ENCODE measurements around the gene ADAT3.

The ADAT3 gene

GRCh38 chr19:1956868-1957492, 51.8 kb downstream of the ADAT3 start:
- no peak for DNase-seq (ENCODE audit: low spot score)

DNA sequence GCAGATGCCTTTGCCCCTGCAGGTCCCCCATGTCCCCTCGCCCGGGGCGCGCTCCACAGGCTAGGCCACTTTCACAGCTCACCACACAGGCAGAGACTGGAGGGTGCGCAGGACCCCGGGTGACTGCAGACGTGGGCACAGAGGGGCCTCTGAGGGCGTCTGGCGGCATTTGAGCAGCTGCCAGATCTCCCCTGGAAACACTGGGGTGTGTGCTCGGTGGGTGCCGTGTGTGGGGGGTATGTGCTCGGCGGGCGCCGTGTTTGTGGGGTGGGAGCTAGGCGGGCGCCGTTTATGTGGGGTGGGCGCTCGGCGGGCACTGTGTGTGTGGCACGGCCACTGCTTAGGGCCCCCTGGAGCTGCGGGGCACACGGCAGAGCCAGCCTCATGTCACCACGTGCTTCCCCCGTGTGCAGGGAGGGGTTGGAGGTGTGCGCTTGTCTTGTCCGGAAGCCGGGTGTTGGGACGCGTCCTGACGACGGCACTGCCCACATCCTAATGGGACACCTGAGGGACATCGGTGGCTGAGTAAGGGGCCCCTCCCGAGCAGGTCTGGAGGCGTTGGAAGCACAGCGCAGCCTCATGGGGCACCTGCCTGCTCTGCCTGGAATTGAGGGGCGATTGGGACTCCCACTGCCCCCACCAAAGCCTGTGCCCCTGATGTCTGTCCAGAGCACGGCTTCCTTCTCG, 52.5 kb downstream of the ADAT3 start:
- no peak for DNase-seq (ENCODE audit: low spot score)

DNA sequence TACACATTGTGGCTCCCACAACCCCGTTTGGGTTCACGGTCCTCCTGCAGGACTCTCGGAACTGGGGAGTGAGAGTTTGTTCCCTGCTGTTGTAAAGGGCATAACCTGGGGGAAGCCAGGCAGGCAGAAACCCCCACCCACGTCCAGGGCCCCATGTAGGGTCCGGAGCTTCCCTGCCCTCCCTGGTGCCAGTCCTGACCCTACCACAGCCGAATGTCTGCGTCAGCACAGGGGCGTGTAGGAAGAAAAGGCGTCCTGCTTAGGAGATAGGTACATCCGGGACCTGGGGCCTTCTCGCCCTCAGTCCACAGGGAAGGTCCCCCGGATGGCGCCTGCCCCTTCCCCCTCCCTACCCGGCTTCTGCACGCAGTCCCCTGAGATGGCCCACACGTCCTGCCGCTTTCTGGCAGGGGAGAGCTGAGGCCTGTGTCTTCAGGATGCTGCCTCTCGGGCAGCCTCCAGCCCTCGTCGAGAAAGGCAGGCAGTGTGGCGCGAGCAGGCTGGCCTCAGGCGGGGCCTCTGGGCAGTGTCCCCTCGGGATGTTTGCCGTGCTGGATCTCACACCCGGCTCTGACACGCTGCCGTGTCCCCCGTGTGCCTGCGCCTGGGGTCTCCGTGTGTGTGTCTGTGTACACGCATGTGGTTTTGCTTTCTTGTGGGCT, 54.9 kb downstream of the ADAT3 start:
- DNase-seq (ENCODE audit: low spot score): no peak

DNA sequence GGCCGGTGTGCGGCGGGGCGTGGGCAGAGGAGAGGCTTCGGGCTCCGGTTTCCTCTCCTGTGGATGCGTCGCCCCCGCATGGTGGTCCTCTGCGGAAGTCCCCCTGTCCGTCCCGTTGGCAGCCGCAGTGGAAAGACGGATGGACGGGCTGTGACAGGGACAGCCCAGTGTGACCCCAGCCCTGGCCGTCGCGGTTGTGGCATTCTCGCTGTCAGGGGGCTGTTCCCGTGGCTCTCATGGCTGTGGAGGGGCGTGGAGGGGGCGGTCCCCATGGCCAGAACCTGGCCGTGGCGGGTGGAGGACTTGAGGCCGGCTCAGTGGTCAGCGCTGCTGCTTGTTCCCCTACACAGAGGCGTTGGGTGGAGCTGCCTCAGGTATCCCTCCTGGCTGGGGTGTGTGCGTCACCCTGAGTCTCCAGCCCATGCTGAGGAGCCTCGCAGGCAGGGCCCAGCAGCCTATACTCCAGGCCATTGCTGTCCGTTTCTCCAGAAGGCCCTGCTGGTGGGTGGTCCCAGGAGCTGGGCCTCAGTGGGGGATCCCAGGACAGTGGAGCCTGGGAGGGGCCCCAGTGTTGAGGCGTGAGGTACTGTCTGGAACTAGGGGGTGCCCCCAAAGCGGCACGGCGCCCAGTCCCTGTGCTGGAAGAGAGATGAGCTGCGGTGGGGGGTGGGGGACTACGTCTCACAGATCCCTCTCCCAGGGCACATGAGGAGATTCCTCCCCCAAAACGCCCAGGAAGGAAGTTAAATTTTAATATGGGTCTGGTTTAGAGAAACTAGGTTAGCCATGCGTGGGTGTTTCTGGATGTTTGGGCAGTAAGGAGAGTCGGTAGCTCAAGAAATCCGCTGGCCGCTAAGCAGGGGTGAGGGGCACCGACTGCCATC, 56.0 kb downstream of the ADAT3 start:
- no peak for DNase-seq (ENCODE audit: low spot score)

GRCh38 chr19:1962674-1963073, 57.5 kb downstream of the ADAT3 start:
- no peak for DNase-seq (ENCODE audit: low spot score)

Measured in kidney capillary endothelial cell (primary cell).